ENCODE data around the gene TCF23. TPM values are rescaled to one million over a fixed set of nuclear protein-coding genes. Genes with fewer than 3 reads are reported as not detected.

Gene TCF23
- total RNA-seq, 1 donor from 2014 or later: not detected

DNA sequence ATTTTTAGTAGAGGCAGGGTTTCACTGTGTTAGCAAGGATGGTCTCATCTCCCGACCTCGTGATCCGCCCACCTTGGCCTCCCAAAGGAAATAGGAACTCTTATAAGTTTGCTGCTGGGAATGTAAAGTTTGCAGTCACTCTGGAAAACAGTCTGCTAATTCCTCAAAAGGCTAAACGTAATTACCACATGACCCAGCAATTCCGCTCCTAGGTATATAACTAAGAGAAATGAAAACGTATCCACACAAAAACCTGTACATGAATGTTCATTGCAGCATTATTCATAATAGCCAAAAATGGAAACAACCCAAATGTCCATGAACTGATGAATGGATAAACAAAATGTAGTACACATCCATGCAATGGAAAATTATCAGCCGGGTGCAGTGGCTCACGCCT, 41.2 kb downstream of the TCF23 start:
- no peak for FAIRE-seq
- no peaks in the 10 kb centered on the region for H3K36me3 Mint-ChIP-seq (ENCODE audit: low read depth, unreplicated experiment)
- H3K4me1 Mint-ChIP-seq (ENCODE audit: low read depth, unreplicated experiment): peaks cover 8% of the 10 kb centered on the region

DNA sequence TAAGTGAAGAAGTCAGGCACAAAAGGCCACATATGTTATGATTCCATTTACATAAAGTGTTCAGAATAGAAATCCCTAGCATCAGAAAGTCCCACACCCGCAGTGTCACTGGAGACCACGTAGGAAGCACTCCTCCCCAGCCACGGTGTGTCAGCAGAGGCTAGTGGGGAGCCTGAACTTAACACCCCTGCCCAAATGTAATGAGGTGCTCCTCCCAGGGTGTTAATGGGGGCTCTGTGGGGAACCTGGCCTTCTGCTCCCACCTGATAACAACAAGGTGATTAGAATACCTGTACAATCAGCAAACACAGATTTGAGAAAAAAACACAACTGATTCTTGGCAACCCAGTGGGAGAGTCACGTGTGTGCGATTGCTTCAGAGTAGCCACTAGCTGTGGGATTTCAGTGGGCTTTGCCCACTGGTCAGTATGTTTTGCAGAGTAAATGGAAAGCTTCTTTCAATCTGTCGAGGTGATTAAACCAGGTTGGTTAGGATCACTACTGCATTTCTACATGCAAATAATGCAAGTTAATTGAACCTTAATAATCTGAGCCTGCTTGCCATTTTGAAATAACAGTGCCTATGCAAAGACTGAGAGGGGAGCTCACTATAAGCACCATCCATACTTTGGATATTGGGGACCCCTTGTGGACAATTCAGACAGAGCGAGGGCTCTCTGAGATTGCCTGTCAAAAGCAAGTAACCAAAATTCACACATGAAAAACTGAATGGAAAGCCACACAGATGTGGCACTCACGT, 42.4 kb downstream of the TCF23 start:
- H3K9me3 Mint-ChIP-seq (ENCODE audit: unreplicated experiment): no peaks in the 10 kb centered on the region
- H3K27ac Mint-ChIP-seq (ENCODE audit: unreplicated experiment): no peak overlapping the region
- Histone ChIP-seq H3K27ac (ENCODE audit: low read depth, low read length) (no peak overlapping the region), H3K9ac (ENCODE audit: low read length) (no peak overlapping the region), H3K4me2 (ENCODE audit: low read length) (no peak overlapping the region), H3K4me3 (ENCODE audit: insufficient read depth, low read depth, low read length) (no peak overlapping the region), H3K9me3 (ENCODE audit: insufficient read depth, low read depth, low read length) (no peaks in the 10 kb centered on the region), H4K20me1 (ENCODE audit: insufficient read depth, low read length) (no peaks in the 10 kb centered on the region), H2AFZ (ENCODE audit: low read depth, low read length) (no peak overlapping the region), H3K4me1 (ENCODE audit: insufficient read depth, low read length) (no peaks in the 10 kb centered on the region), H3K79me2 (ENCODE audit: insufficient read depth, low read length) (no peaks in the 10 kb centered on the region), H3K27me3 (ENCODE audit: insufficient read depth, low read length) (peaks cover 12% of the 10 kb centered on the region), H3K36me3 (ENCODE audit: insufficient read depth, low read length) (no peaks in the 10 kb centered on the region)
- TF ChIP-seq CTCF (IDR thresholded peaks at IDR 0.05; ENCODE audit: insufficient read depth, low read depth, low read length) (peak; percentile 71), EZH2 (IDR thresholded peaks at IDR 0.05; ENCODE audit: insufficient read depth, low read length) (no peak)
- no peaks in the 10 kb centered on the region for H3K4me1 Mint-ChIP-seq (ENCODE audit: low read depth, unreplicated experiment)
- H3K4me3 Mint-ChIP-seq (ENCODE audit: unreplicated experiment): no peak overlapping the region
- DNase-seq (ENCODE audit: low read depth) (no peak), FAIRE-seq (no peak)
- H3K27me3 Mint-ChIP-seq (ENCODE audit: low read depth, unreplicated experiment): no peaks in the 10 kb centered on the region
- no peaks in the 10 kb centered on the region for H3K36me3 Mint-ChIP-seq (ENCODE audit: low read depth, unreplicated experiment)

More for the DNA sequence above, 41.2 kb downstream of the TCF23 start:
- H3K4me2 ChIP-seq (ENCODE audit: low read length): no peak overlapping the region
- H3K27ac ChIP-seq (ENCODE audit: low read depth, low read length): no peak overlapping the region
- no peaks in the 10 kb centered on the region for H3K9me3 Mint-ChIP-seq (ENCODE audit: unreplicated experiment)
- no peak overlapping the region for H3K27ac Mint-ChIP-seq (ENCODE audit: unreplicated experiment)
- H3K4me1 ChIP-seq (ENCODE audit: insufficient read depth, low read length): no peaks in the 10 kb centered on the region
- H3K4me3 Mint-ChIP-seq (ENCODE audit: unreplicated experiment): no peak overlapping the region
- no peak for TF ChIP-seq CTCF (IDR thresholded peaks at IDR 0.05; ENCODE audit: insufficient read depth, low read depth, low read length)
- no peak for TF ChIP-seq EZH2 (IDR thresholded peaks at IDR 0.05; ENCODE audit: insufficient read depth, low read length)
- H2AFZ ChIP-seq (ENCODE audit: low read depth, low read length): no peak overlapping the region
- DNase-seq (ENCODE audit: low read depth): no peak
- no peaks in the 10 kb centered on the region for H3K9me3 ChIP-seq (ENCODE audit: insufficient read depth, low read depth, low read length)
- H3K79me2 ChIP-seq (ENCODE audit: insufficient read depth, low read length): no peaks in the 10 kb centered on the region
- H3K9ac ChIP-seq (ENCODE audit: low read length): no peak overlapping the region
- peaks cover 13% of the 10 kb centered on the region for H3K27me3 ChIP-seq (ENCODE audit: insufficient read depth, low read length)
- H4K20me1 ChIP-seq (ENCODE audit: insufficient read depth, low read length): no peaks in the 10 kb centered on the region
- no peak overlapping the region for H3K4me3 ChIP-seq (ENCODE audit: insufficient read depth, low read depth, low read length)
- no peaks in the 10 kb centered on the region for H3K27me3 Mint-ChIP-seq (ENCODE audit: low read depth, unreplicated experiment)
- H3K36me3 ChIP-seq (ENCODE audit: insufficient read depth, low read length): no peaks in the 10 kb centered on the region

Measured in astrocyte (in vitro differentiated cells and primary cell).